OCI-LY7 (cell line): Measurements from ENCODE around the gene GRK6. TPM values are rescaled to one million over a fixed set of nuclear protein-coding genes. Genes with fewer than 3 reads are reported as not detected.

Experiments
- Bru-seq: library from RNA; stranded (reverse); fragments of 400-500 nt; gene quantifications from one replicate; lab custom pipeline; 2021; lab: Mats Ljungman, UMichigan
- BruChase-seq, 2 experiments: library from RNA; stranded (reverse); fragments of 400-500 nt; gene quantifications; one replicate each; lab custom pipeline; 2021; lab: Mats Ljungman, UMichigan
- BruUV-seq: library from RNA; stranded (reverse); fragments of 400-500 nt; replicated peaks from 2 replicates; lab custom pipeline; 2021; lab: Mats Ljungman, UMichigan
- CTCF ChIA-PET: fragments of 300-600 bp; sonication (Branson Sonifier 250); formaldehyde crosslinking; loops from one replicate; lab custom pipeline; 2022; ENCODE audit warnings: antibody characterized with exemption; ENCODE audit not compliant: unreplicated experiment; lab: Charles Lee
- POLR2A ChIA-PET: fragments of 300-600 bp; sonication (Branson Sonifier 250); formaldehyde crosslinking; loops from one replicate; lab custom pipeline; 2022; ENCODE audit warnings: antibody characterized with exemption; lab: Charles Lee
- DNase-seq: peaks from one replicate; pipeline ENCODE4 v3.0.0-alpha.2; 2015; ENCODE audit warnings: low spot score
- H2AFZ ChIP-seq: fragments of 200-600 bp; sonication (generic), shearing (Covaris generic); 2 replicates; pipeline ENCODE4 v1.6.1; 2014; ENCODE audit warnings: mild to moderate bottlenecking, antibody characterized with exemption, low read length, moderate library complexity
- H3K27ac ChIP-seq: fragments of 200-600 bp; sonication (generic); 2 replicates; pipeline ENCODE4 v1.5.1; 2014; ENCODE audit warnings: mixed run types, low read depth, mild to moderate bottlenecking, moderate library complexity, low read length, inconsistent platforms; ENCODE audit not compliant: poor library complexity, severe bottlenecking
- H3K36me3 ChIP-seq: fragments of 200-600 bp; sonication (generic); 2 replicates; pipeline ENCODE4 v1.6.1; 2014; ENCODE audit warnings: mild to moderate bottlenecking, antibody characterized with exemption, low read length, moderate library complexity, mixed read lengths; ENCODE audit not compliant: insufficient read depth
- H3K4me1 ChIP-seq: fragments of 200-600 bp; sonication (generic); 2 replicates; pipeline ENCODE4 v1.5.1; 2014; ENCODE audit warnings: mild to moderate bottlenecking, low read length; ENCODE audit not compliant: insufficient read depth, poor library complexity, severe bottlenecking
- H3K4me2 ChIP-seq: fragments of 200-600 bp; sonication (generic); 2 replicates; pipeline ENCODE4 v1.6.1; 2014; ENCODE audit warnings: mild to moderate bottlenecking, low read length
- H3K4me3 ChIP-seq: fragments of 200-600 bp; sonication (generic); 2 replicates; pipeline ENCODE4 v1.5.1; 2014; ENCODE audit warnings: mild to moderate bottlenecking, low read depth, low read length; ENCODE audit not compliant: poor library complexity, severe bottlenecking
- H3K79me2 ChIP-seq: fragments of 200-600 bp; sonication (generic); 2 replicates; pipeline ENCODE4 v1.6.1; 2016; ENCODE audit warnings: low read depth, mild to moderate bottlenecking, low read length, moderate library complexity, mixed read lengths; ENCODE audit not compliant: insufficient read depth
- H3K9me2 ChIP-seq: fragments of 200-600 bp; sonication (generic); 2 replicates; pipeline ENCODE4 v1.6.1; 2016; ENCODE audit warnings: mild to moderate bottlenecking, low read length, mixed read lengths; ENCODE audit not compliant: insufficient read depth
- H3K9me3 ChIP-seq: fragments of 200-600 bp; sonication (generic); 2 replicates; pipeline ENCODE4 v1.6.1; 2014; ENCODE audit warnings: mild to moderate bottlenecking, mixed run types, low read length, mixed read lengths
- H4K20me1 ChIP-seq: fragments of 200-600 bp; sonication (generic); 2 replicates; pipeline ENCODE4 v1.6.1; 2014; ENCODE audit warnings: mild to moderate bottlenecking, antibody characterized with exemption, low read length, moderate library complexity, mixed read lengths; ENCODE audit not compliant: insufficient read depth
- EZH2phosphoT487 ChIP-seq: fragments of 200-600 bp; sonication (generic); IDR thresholded peaks from 2 replicates; pipeline ENCODE4 v1.6.1; 2018; ENCODE audit warnings: low read depth, borderline replicate concordance, mild to moderate bottlenecking, mixed run types, antibody characterized with exemption, low read length, moderate library complexity, mixed read lengths
- intact Hi-C: fragments of 100-400 bp; cut with micrococcal nuclease; formaldehyde crosslinking; loops from one replicate; pipeline ENCODE4 v1.10.0; 2022; ENCODE audit not compliant: unreplicated experiment
- long read RNA-seq: library from polyadenylated mRNA; stranded (forward); transcript quantifications from one replicate; pipeline ENCODE4 v2.0.0, GENCODE V29; 2022
- total RNA-seq, 2 experiments: library from RNA; depleted of rRNA in 1 of 2; stranded (reverse); fragments of >200 nt in 1 of 2; shearing (Covaris generic) in 1 of 2; gene quantifications; 2 replicates each; pipeline ENCODE4 v1.2.3, GENCODE V29; 2014 to 2022
- TF ChIP-seq, protein P1 (sequence below): fragments of 200-600 bp; sonication (generic); conservative IDR thresholded peaks from 2 replicates; pipeline ENCODE4 v1.5.1; 2014; ENCODE audit warnings: mild to moderate bottlenecking, antibody characterized with exemption, low read length, moderate library complexity, mixed read lengths

Gene GRK6
- 43.4 and 46.2 TPM in 2 replicates for total RNA-seq (2014; rRNA removed; shearing (Covaris generic))
- total RNA-seq (2022): 99.4 and 102 TPM in 2 replicates
- percentile 75 among the genes with signal in this experiment for Bru-seq, nascent RNA
- BruChase-seq, experiment 1, labeled RNA remaining after a 6-hour chase: percentile 78 among the genes with signal in this experiment
- BruChase-seq, experiment 2, labeled RNA remaining after a 2-hour chase: percentile 76 among the genes with signal in this experiment
- long read RNA-seq, transcript GRK6-201 (16 exons, 2,939 nt): minor isoform, 46 of 223 reads
- long read RNA-seq, transcript GRK6-206 (13 exons, 1,660 nt): minor isoform, 9 of 223 reads
- long read RNA-seq, transcript GRK6-211 (16 exons, 2,571 nt): major isoform, 118 of 223 reads
- long read RNA-seq, partial matches to known transcripts: 15 of 223 reads
- long read RNA-seq, other reads (novel, unspliced or antisense): 32 of 223 reads

DNA sequence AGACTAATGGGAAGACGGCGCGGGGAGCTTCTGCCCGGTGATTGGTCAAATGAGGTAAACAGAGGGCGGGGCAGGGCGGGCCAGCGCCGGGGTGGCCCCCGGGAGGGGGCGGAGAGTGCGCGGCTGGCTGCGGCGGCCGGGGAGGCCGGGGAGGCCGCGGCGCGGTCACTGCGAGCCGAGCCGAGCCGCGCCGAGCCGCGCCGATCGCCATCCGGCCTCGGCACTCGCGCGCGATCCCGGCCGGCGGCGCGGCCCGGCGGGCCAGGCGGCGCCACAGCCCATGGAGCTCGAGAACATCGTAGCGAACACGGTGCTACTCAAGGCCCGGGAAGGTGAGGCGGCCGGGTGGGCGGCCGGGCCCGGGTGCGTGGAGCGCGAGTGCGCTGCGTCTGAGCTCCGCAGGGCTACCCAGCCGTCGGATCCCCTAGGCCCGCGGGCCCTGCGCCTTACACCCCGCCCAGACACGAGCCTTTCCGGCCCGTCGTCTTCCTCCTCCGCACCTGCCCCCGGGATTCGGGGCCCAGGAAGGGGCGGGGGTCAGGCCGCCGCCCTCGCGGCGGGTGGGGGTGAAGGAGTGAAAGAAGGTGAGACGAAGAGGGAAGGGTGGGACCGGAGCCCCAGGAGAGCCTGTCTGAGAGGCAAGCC, at the start of gene GRK6:
GRK6 (plus strand) TSS at position 111 of the 645 bp plus-strand sequence; CDS start at position 281, 170 bp downstream.
- CTCF ChIA-PET: interaction anchor here (0.5 to 1.7 kb wide), 10 partner anchors 15 to 690 kb away, joined by 3 to 10 read pairs (median 4); no protein-coding TSS in a partner anchor
- Histone ChIP-seq H3K36me3 (peaks cover 8% of the 10 kb centered on the region; the same call in 1 of the 2 replicates), H3K9me3 (no peaks in the 10 kb centered on the region), H3K4me3 (peak within 1 kb of the TSS; percentile 77), H3K79me2 (peaks cover 31% of the 10 kb centered on the region), H3K27ac (peak within 1 kb of the TSS; percentile 87), H3K4me1 (peaks cover 56% of the 10 kb centered on the region), H4K20me1 (no peaks in the 10 kb centered on the region), H2AFZ (peak within 1 kb of the TSS; percentile 64), H3K4me2 (peak within 1 kb of the TSS; percentile 98), H3K9me2 (no peaks in the 10 kb centered on the region)
- intact Hi-C loops: loop anchor here (1.0 to 5.0 kb wide), 6 partner anchors 23 to 424 kb away; no protein-coding TSS in a partner anchor
- no TSS peak for BruUV-seq
- TF ChIP-seq EZH2phosphoT487: no peak
- TF ChIP-seq, protein P1, sequence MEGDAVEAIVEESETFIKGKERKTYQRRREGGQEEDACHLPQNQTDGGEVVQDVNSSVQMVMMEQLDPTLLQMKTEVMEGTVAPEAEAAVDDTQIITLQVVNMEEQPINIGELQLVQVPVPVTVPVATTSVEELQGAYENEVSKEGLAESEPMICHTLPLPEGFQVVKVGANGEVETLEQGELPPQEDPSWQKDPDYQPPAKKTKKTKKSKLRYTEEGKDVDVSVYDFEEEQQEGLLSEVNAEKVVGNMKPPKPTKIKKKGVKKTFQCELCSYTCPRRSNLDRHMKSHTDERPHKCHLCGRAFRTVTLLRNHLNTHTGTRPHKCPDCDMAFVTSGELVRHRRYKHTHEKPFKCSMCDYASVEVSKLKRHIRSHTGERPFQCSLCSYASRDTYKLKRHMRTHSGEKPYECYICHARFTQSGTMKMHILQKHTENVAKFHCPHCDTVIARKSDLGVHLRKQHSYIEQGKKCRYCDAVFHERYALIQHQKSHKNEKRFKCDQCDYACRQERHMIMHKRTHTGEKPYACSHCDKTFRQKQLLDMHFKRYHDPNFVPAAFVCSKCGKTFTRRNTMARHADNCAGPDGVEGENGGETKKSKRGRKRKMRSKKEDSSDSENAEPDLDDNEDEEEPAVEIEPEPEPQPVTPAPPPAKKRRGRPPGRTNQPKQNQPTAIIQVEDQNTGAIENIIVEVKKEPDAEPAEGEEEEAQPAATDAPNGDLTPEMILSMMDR: no peak
- POLR2A ChIA-PET: interaction anchor here (0.5 to 2.5 kb wide), 14 partner anchors 9 to 290 kb away, joined by 3 to 10 read pairs (median 4); partner anchors contain the start of genes DOK3 and F12
- peak; percentile 81 for DNase-seq

DNA sequence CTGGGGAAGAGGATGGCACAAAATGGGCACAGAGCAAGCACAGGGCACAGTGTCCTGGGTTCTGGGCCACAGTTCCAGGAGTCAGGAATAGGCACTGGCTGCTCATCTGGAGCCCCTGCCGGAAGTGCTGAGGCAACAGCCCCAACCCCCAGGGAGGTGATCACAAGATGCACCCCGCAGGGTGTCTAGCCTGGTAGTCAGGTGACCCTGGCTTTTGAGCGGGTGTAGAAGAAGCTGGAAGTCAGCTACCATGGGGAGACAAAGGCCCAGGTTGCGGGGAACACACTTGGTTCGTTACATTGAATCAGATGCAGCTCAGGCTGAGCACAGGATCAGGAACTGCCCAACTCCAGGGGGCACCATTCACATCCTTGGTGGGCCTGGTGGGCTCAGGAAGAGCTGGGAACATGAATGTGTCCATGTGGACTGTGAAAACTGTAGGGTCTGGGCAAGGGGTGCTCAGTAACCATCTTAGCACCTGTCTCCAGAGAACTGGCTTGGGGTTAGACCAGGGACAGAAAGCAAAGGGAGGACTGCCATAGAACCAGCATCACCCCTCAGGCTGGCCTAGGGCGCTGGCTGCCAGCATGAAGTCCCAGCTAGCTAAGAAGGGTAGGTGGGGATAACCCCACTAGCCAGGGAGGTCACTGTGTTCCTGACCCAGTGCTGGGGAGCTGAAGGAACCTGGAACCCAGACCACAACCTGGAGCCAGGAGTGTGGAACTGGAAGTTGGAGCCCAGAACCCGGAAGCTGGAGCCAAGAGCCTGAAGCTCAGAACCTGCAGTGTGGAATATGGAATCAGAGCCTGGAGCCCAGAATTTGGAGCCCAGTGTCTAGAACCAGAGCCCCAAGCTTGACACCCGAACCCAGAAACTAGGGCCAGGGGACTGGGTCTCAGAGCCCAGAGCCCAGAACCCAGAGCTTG, 48.4 kb upstream of the GRK6 start:
- CTCF ChIA-PET: interaction anchor here (1.0 kb wide), 2 partner anchors 10 to 81 kb away, joined by 3 to 4 read pairs; no protein-coding TSS in a partner anchor
- no peak overlapping the region for H3K4me2 ChIP-seq
- H3K4me3 ChIP-seq: no peak overlapping the region
- no TSS peak for BruUV-seq
- H3K9me2 ChIP-seq: no peaks in the 10 kb centered on the region
- no peaks in the 10 kb centered on the region for H3K36me3 ChIP-seq
- intact Hi-C loops: no loop called here
- DNase-seq: no peak
- no peaks in the 10 kb centered on the region for H4K20me1 ChIP-seq
- H3K4me1 ChIP-seq: peaks cover 5% of the 10 kb centered on the region
- TF ChIP-seq, protein P1: 0 out of 2 replicates have a peak, but pooled peaks have one; percentile 27
- no peak for TF ChIP-seq EZH2phosphoT487
- no peak overlapping the region for H2AFZ ChIP-seq
- H3K27ac ChIP-seq: no peak overlapping the region
- POLR2A ChIA-PET: interaction anchor here (0.5 to 1.0 kb wide), 3 partner anchors 20 to 67 kb away, joined by 3 to 6 read pairs (median 3); partner anchors contain the start of gene RGS14
- H3K9me3 ChIP-seq: no peaks in the 10 kb centered on the region
- no peaks in the 10 kb centered on the region for H3K79me2 ChIP-seq
